ENCODE data around the gene LRRC66.

Gene LRRC66

GRCh38 chr4:52038103-52038912, 18.1 kb upstream of the LRRC66 start, which contains the start of gene SGCB:
Gene SGCB, minus strand, starts transcription at chr4:52038299. Its CDS starts 40 bp downstream, at chr4:52038259.
- H3K4me3 ChIP-seq (ENCODE audit: low read length), result peak within 1 kb of the TSS; percentile 53
- no peaks in the 10 kb centered on the region for H3K9me3 ChIP-seq (ENCODE audit: control insufficient read depth, low read length)
- peak within 1 kb of the TSS; percentile 67 for H3K9ac ChIP-seq (ENCODE audit: low read length)
- no peaks in the 10 kb centered on the region for H3K27me3 ChIP-seq (ENCODE audit: control insufficient read depth, insufficient read depth, low read length)
- peaks cover 15% of the 10 kb centered on the region for H3K4me1 ChIP-seq (ENCODE audit: control insufficient read depth, insufficient read depth, low read length)
- no peaks in the 10 kb centered on the region for H3K36me3 ChIP-seq (ENCODE audit: control insufficient read depth, insufficient read depth, low read length)

DNA sequence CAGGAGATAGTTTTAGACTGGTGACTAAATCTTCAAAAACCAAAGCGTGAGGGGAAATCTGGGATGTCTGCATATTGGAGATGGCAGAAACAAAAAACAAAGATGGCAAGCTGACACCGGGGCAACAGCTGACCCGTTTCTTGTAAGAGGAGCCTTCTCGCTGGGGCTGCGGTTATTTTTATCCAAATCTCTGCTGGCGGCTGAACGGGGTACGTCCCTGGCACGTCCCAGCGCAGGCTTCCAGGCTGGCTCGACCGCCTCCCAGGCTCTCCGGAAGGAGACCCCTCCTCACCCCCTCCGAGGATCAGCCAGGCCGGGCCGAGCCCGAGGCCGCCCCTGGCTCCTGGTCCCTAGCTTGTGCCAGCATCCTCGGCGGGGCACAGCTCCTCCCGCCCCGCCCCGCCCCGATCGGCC, 17.5 kb upstream of the LRRC66 start:
- no peaks in the 10 kb centered on the region for H3K27me3 ChIP-seq (ENCODE audit: control insufficient read depth, insufficient read depth, low read length)
- no peaks in the 10 kb centered on the region for H3K36me3 ChIP-seq (ENCODE audit: control insufficient read depth, insufficient read depth, low read length)
- peak overlapping the region; percentile 67 for H3K9ac ChIP-seq (ENCODE audit: low read length)
- peak overlapping the region; percentile 23 for H3K4me3 ChIP-seq (ENCODE audit: low read length)
- no peaks in the 10 kb centered on the region for H3K9me3 ChIP-seq (ENCODE audit: control insufficient read depth, low read length)
- H3K4me1 ChIP-seq (ENCODE audit: control insufficient read depth, insufficient read depth, low read length), result peaks cover 15% of the 10 kb centered on the region

DNA sequence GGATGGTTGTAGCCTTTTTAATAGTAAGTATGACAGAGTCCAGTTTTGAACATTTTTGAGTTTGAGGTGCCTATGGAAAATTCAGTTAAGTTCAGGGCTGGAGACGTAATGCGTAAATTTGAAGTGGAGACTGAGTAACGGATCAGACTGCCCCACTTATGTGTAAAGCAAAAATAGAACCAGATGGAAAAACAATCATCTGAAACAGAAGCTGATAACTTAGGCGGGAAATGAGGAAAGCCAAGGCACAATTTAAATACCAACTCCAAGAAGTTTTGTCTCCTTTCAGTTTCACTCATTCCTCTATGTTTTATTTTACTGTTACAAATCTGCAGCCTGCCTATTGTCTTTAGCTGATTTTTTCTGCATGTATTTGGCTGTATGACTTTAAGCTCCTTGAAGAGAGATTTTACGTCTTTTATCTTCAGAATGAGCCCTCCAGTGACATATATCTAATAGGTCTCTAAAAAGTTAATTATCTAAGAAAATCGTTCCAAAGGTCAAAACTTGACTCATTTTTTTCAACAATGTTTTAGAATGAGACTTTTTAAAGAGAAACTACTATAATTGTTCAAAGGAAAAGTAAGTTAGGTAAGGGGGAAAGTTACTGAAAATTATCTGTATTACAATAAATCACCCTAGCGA, 16.8 kb upstream of the LRRC66 start:
- Histone ChIP-seq H3K9ac (ENCODE audit: low read length) (peak overlapping the region; percentile 67), H3K4me1 (ENCODE audit: control insufficient read depth, insufficient read depth, low read length) (peaks cover 15% of the 10 kb centered on the region), H3K9me3 (ENCODE audit: control insufficient read depth, low read length) (no peaks in the 10 kb centered on the region), H3K36me3 (ENCODE audit: control insufficient read depth, insufficient read depth, low read length) (no peaks in the 10 kb centered on the region), H3K27me3 (ENCODE audit: control insufficient read depth, insufficient read depth, low read length) (no peaks in the 10 kb centered on the region), H3K4me3 (ENCODE audit: low read length) (peak overlapping the region; percentile 23)

DNA sequence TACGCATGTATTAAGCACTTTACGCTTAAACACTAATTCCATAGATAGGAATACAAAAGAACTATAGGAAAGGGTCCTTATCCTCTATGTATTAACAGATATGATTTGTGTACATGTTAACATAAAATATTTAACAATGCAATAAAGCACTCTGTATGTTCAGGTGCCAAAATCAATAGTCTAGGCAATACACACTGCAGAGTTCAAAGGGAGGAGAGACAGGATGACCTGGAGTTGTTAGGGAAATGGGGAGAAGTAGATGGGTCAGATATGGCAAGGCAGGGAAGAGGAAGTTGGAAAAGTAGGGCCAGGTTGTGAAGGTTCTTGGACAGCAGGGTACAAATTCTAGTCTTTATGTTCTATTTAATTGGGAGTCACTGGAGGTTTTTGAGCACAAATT, 15.0 kb upstream of the LRRC66 start:
- Histone ChIP-seq H3K9me3 (ENCODE audit: control insufficient read depth, low read length) (no peaks in the 10 kb centered on the region), H3K27me3 (ENCODE audit: control insufficient read depth, insufficient read depth, low read length) (no peaks in the 10 kb centered on the region), H3K36me3 (ENCODE audit: control insufficient read depth, insufficient read depth, low read length) (no peaks in the 10 kb centered on the region), H3K4me1 (ENCODE audit: control insufficient read depth, insufficient read depth, low read length) (peaks cover 15% of the 10 kb centered on the region), H3K4me3 (ENCODE audit: low read length) (no peak overlapping the region), H3K9ac (ENCODE audit: low read length) (no peak overlapping the region)

DNA sequence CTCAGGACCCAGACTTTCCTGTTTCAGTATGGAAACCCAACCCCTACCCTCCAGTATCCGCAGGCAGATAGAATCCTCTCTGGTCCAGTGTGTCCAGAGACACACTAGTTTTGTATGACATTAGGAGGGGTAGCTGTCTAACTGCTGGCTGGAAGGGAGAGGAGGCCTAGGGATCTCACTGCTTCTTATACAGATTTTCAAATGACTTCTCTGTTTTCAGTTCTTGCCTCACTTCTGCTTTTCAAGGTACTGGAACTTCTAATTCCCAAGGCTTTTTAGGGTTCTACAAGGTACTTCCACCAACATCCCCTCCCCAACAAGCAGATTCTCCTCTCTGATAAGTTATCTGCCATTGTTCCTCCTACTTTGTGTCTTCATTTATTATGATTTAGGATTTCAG, 11.8 kb upstream of the LRRC66 start:
- no peaks in the 10 kb centered on the region for H3K27me3 ChIP-seq (ENCODE audit: control insufficient read depth, insufficient read depth, low read length)
- no peak overlapping the region for H3K9ac ChIP-seq (ENCODE audit: low read length)
- no peaks in the 10 kb centered on the region for H3K36me3 ChIP-seq (ENCODE audit: control insufficient read depth, insufficient read depth, low read length)
- peaks cover 10% of the 10 kb centered on the region for H3K4me1 ChIP-seq (ENCODE audit: control insufficient read depth, insufficient read depth, low read length)
- no peaks in the 10 kb centered on the region for H3K9me3 ChIP-seq (ENCODE audit: control insufficient read depth, low read length)
- H3K4me3 ChIP-seq (ENCODE audit: low read length), result no peak overlapping the region

GRCh38 chr4:52028970-52029369, 8.8 kb upstream of the LRRC66 start:
- Histone ChIP-seq H3K4me1 (ENCODE audit: control insufficient read depth, insufficient read depth, low read length) (no peaks in the 10 kb centered on the region), H3K27me3 (ENCODE audit: control insufficient read depth, insufficient read depth, low read length) (no peaks in the 10 kb centered on the region), H3K9ac (ENCODE audit: low read length) (no peak overlapping the region), H3K9me3 (ENCODE audit: control insufficient read depth, low read length) (no peaks in the 10 kb centered on the region), H3K4me3 (ENCODE audit: low read length) (no peak overlapping the region), H3K36me3 (ENCODE audit: control insufficient read depth, insufficient read depth, low read length) (peaks cover under 1% of the 10 kb centered on the region)

- peaks cover 16% of the 10 kb centered on the region for H3K4me1 ChIP-seq (ENCODE audit: control insufficient read depth, insufficient read depth, low read length)
- H3K4me3 ChIP-seq (ENCODE audit: low read length), result no peak overlapping the region
- no peak overlapping the region for H3K9ac ChIP-seq (ENCODE audit: low read length)
- no peaks in the 10 kb centered on the region for H3K9me3 ChIP-seq (ENCODE audit: control insufficient read depth, low read length)
- H3K36me3 ChIP-seq (ENCODE audit: control insufficient read depth, insufficient read depth, low read length), result no peaks in the 10 kb centered on the region
- no peaks in the 10 kb centered on the region for H3K27me3 ChIP-seq (ENCODE audit: control insufficient read depth, insufficient read depth, low read length)
Observed at GRCh38 chr4:52017814-52018213, 2.3 kb downstream of the LRRC66 start.

DNA sequence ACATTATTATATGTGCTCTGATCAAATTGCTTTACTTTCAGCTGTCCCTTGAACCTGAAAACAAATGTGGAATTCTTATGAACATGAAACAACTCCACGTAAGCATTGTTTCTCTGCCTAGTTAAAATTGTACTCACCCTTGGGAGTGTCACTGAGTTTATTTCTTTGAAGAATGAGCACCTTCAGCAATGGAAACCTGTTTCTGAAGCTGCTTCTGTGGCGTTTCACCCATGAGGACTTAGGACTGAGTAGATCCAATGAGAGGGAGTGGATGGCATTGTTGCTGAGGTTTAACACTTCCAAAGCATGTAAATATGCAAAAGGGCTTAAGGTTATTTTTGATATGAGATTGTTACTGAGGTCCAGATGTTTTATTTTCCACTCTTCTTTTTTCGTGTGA, 3.2 kb downstream of the LRRC66 start:
- Histone ChIP-seq H3K4me1 (ENCODE audit: control insufficient read depth, insufficient read depth, low read length) (peaks cover 16% of the 10 kb centered on the region), H3K36me3 (ENCODE audit: control insufficient read depth, insufficient read depth, low read length) (no peaks in the 10 kb centered on the region), H3K9ac (ENCODE audit: low read length) (peak overlapping the region; percentile 65), H3K4me3 (ENCODE audit: low read length) (peak overlapping the region; percentile 14), H3K9me3 (ENCODE audit: control insufficient read depth, low read length) (no peaks in the 10 kb centered on the region), H3K27me3 (ENCODE audit: control insufficient read depth, insufficient read depth, low read length) (no peaks in the 10 kb centered on the region)

- no peak overlapping the region for H3K4me3 ChIP-seq (ENCODE audit: low read length)
Observed at GRCh38 chr4:52015366-52015765, 4.8 kb downstream of the LRRC66 start.

DNA sequence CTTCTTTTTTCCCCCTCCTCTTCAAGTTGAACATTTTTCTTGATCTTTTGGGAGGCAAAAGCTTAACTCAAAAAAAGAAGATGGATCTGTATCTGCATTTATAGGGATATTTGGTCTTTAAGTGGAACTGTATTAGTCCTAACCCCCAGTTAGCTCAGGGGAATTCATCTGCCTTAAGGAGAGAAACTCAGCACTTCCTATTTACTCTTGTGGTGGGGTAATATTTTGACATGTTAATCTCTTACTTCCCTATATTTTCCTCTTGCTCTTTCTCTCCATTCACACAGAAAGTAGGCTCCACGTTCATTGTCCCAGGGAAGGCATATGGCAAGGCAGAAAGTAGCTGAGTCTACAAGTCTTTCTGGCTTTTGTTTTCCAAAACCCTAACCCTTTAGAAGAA, 5.3 kb downstream of the LRRC66 start:
- Histone ChIP-seq H3K4me3 (ENCODE audit: low read length) (no peak overlapping the region), H3K9me3 (ENCODE audit: control insufficient read depth, low read length) (no peaks in the 10 kb centered on the region), H3K4me1 (ENCODE audit: control insufficient read depth, insufficient read depth, low read length) (peaks cover 18% of the 10 kb centered on the region), H3K36me3 (ENCODE audit: control insufficient read depth, insufficient read depth, low read length) (no peaks in the 10 kb centered on the region), H3K9ac (ENCODE audit: low read length) (no peak overlapping the region), H3K27me3 (ENCODE audit: control insufficient read depth, insufficient read depth, low read length) (no peaks in the 10 kb centered on the region)

More at GRCh38 chr4:52015366-52015765, 4.8 kb downstream of the LRRC66 start:
- H3K9me3 ChIP-seq (ENCODE audit: control insufficient read depth, low read length), result no peaks in the 10 kb centered on the region
- peaks cover 18% of the 10 kb centered on the region for H3K4me1 ChIP-seq (ENCODE audit: control insufficient read depth, insufficient read depth, low read length)
- H3K27me3 ChIP-seq (ENCODE audit: control insufficient read depth, insufficient read depth, low read length), result no peaks in the 10 kb centered on the region
- H3K36me3 ChIP-seq (ENCODE audit: control insufficient read depth, insufficient read depth, low read length), result no peaks in the 10 kb centered on the region
- H3K9ac ChIP-seq (ENCODE audit: low read length), result no peak overlapping the region

- Histone ChIP-seq H3K9me3 (ENCODE audit: control insufficient read depth, low read length) (no peaks in the 10 kb centered on the region), H3K9ac (ENCODE audit: low read length) (no peak overlapping the region), H3K27me3 (ENCODE audit: control insufficient read depth, insufficient read depth, low read length) (no peaks in the 10 kb centered on the region), H3K36me3 (ENCODE audit: control insufficient read depth, insufficient read depth, low read length) (no peaks in the 10 kb centered on the region), H3K4me3 (ENCODE audit: low read length) (no peak overlapping the region), H3K4me1 (ENCODE audit: control insufficient read depth, insufficient read depth, low read length) (peaks cover 20% of the 10 kb centered on the region)
Observed at GRCh38 chr4:52012651-52013050, 7.5 kb downstream of the LRRC66 start.

GRCh38 chr4:52010986-52011385, 9.2 kb downstream of the LRRC66 start:
- Histone ChIP-seq H3K27me3 (ENCODE audit: control insufficient read depth, insufficient read depth, low read length) (no peaks in the 10 kb centered on the region), H3K4me1 (ENCODE audit: control insufficient read depth, insufficient read depth, low read length) (peaks cover 25% of the 10 kb centered on the region), H3K36me3 (ENCODE audit: control insufficient read depth, insufficient read depth, low read length) (no peaks in the 10 kb centered on the region), H3K9me3 (ENCODE audit: control insufficient read depth, low read length) (no peaks in the 10 kb centered on the region), H3K4me3 (ENCODE audit: low read length) (no peak overlapping the region), H3K9ac (ENCODE audit: low read length) (no peak overlapping the region)

All from mucosa of stomach (tissue), 1 donor.